Fibroblast of lung (primary cell): ENCODE results near the gene NCKAP5. TPM values are rescaled to one million over a fixed set of nuclear protein-coding genes. Genes with fewer than 3 reads are reported as not detected.
A peak's percentile ranks its signal among the peaks of the same experiment; 100 is the strongest.

ENCODE experiments used
- DNase-seq, 2 donors: peaks; one replicate each; pipeline versions ENCODE4 v3.0.0 to v3.0.0-alpha.2; 2010; ENCODE audit warnings: low read depth in 2 of 2
- H2AFZ ChIP-seq: 2 replicates; pipeline ENCODE4 v1.5.1; 2012; ENCODE audit warnings: low read length, control low read depth, inconsistent platforms
- H3K27ac ChIP-seq: 2 replicates; pipeline ENCODE4 v1.5.1; 2011; ENCODE audit warnings: low read length, control low read depth; ENCODE audit not compliant: insufficient read depth
- H3K27me3 ChIP-seq: 2 replicates; pipeline ENCODE4 v1.5.1; 2011; ENCODE audit warnings: mild to moderate bottlenecking, low read length; ENCODE audit not compliant: control insufficient read depth, insufficient read depth
- H3K36me3 ChIP-seq: 2 replicates; pipeline ENCODE4 v1.5.1; 2011; ENCODE audit warnings: low read length; ENCODE audit not compliant: control insufficient read depth, insufficient read depth
- H3K4me1 ChIP-seq: 2 replicates; pipeline ENCODE4 v1.5.1; 2011; ENCODE audit warnings: low read length; ENCODE audit not compliant: control insufficient read depth, insufficient read depth; ENCODE audit errors: extremely low read depth
- H3K4me2 ChIP-seq: 2 replicates; pipeline ENCODE4 v1.5.1; 2011; ENCODE audit warnings: low read length, control low read depth; ENCODE audit not compliant: insufficient read depth; ENCODE audit errors: extremely low read depth
- H3K4me3 ChIP-seq, 4 experiments: fragments of 200-600 bp in 1 of 4; sonication (generic) in 1 of 4; replicated peaks in 1 of 4; 2 replicates each; pipeline ENCODE4 v1.5.1; 2011 to 2016; ENCODE audit warnings: low read length in 4 of 4, low read depth in 3 of 4, mild to moderate bottlenecking in 3 of 4, control low read depth in 2 of 4, inconsistent platforms in 1 of 4, mixed read lengths in 1 of 4; ENCODE audit not compliant: insufficient read depth in 1 of 4; ENCODE audit errors: control extremely low read depth in 1 of 4
- H3K79me2 ChIP-seq: 2 replicates; pipeline ENCODE4 v1.5.1; 2012; ENCODE audit warnings: mild to moderate bottlenecking, low read length, inconsistent platforms; ENCODE audit not compliant: control insufficient read depth, insufficient read depth
- H3K9ac ChIP-seq: 2 replicates; pipeline ENCODE4 v1.5.1; 2011; ENCODE audit warnings: mild to moderate bottlenecking, low read length, control low read depth; ENCODE audit not compliant: insufficient read depth
- H3K9me3 ChIP-seq: 2 replicates; pipeline ENCODE4 v1.5.1; 2012; ENCODE audit warnings: low read depth, low read length; ENCODE audit not compliant: control insufficient read depth, insufficient read depth
- H4K20me1 ChIP-seq: 2 replicates; pipeline ENCODE4 v1.5.1; 2011; ENCODE audit warnings: low read length; ENCODE audit not compliant: control insufficient read depth, insufficient read depth; ENCODE audit errors: extremely low read depth
- CTCF ChIP-seq, 2 donors: IDR thresholded peaks in 1 of 2; conservative IDR thresholded peaks in 1 of 2; 1 replicate in 1 of 2; 2 replicates in 1 of 2; pipeline ENCODE4 v1.5.1; 2011 to 2012; ENCODE audit warnings: low read length in 2 of 2, control low read depth in 1 of 2, inconsistent platforms in 1 of 2, low read depth in 1 of 2, mild to moderate bottlenecking in 1 of 2
- EZH2 ChIP-seq: IDR thresholded peaks from 2 replicates; pipeline ENCODE4 v1.5.1; 2012; ENCODE audit warnings: low read length, control low read depth, mild to moderate bottlenecking; ENCODE audit errors: missing control alignments
- polyA plus RNA-seq, 2 donors: library from polyadenylated mRNA; depleted of rRNA in 1 of 2; stranded (reverse) in 1 of 2; unstranded in 1 of 2; fragments of >200 nt; gene quantifications; 2 replicates each; pipeline ENCODE4 v1.2.1, GENCODE V29; 2011 to 2012; ENCODE audit warnings: missing spikeins in 1 of 2
- total RNA-seq: library from RNA; depleted of rRNA; stranded (reverse); fragments of >200 nt; gene quantifications from 2 replicates; pipeline ENCODE4 v1.2.1, GENCODE V29; 2014

NCKAP5 gene
- total and polyA plus RNA-seq, 2 donors (not counting 1 experiment from before 2014, with no cell fraction given): 2.6 to 6.2 TPM

- Histone ChIP-seq H2AFZ (no peak overlapping the region), H3K4me2 (peak overlapping the region; percentile 30), H3K27me3 (no peaks in the 10 kb centered on the region), H3K27ac (no peak overlapping the region), H3K9me3 (no peaks in the 10 kb centered on the region), H3K36me3 (no peaks in the 10 kb centered on the region), H3K79me2 (no peaks in the 10 kb centered on the region), H3K4me1 (peaks cover 7% of the 10 kb centered on the region), H3K9ac (no peak overlapping the region), H4K20me1 (no peaks in the 10 kb centered on the region), H3K4me3 (no peak overlapping the region)
- TF ChIP-seq CTCF (conservative IDR thresholded peaks at IDR 0.05 in 1 of 2, IDR thresholded peaks at IDR 0.05 in 1 of 2; ENCODE audit: low read depth in 1 of 2, low read length in 2 of 2): no peak
- no peak for TF ChIP-seq EZH2
- peak; percentile 55 to 66 for DNase-seq
Measured at GRCh38 chr2:133581010-133581760, 12.9 kb upstream of the NCKAP5 start.

- peak; percentile 79 to 80 for DNase-seq
Measured at GRCh38 chr2:133579274-133579673, 11.0 kb upstream of the NCKAP5 start.

GRCh38 chr2:133576714-133577113 is 8.5 kb upstream of the NCKAP5 start:
- no peaks in the 10 kb centered on the region for H3K9me3 ChIP-seq
- no peak overlapping the region for H3K9ac ChIP-seq
- no peaks in the 10 kb centered on the region for H3K79me2 ChIP-seq
- H3K4me1 ChIP-seq: peaks cover 7% of the 10 kb centered on the region
- no peak overlapping the region for H2AFZ ChIP-seq
- H3K27ac ChIP-seq: no peak overlapping the region
- no peaks in the 10 kb centered on the region for H4K20me1 ChIP-seq
- no peak overlapping the region for H3K4me2 ChIP-seq
- no peak overlapping the region for H3K4me3 ChIP-seq
- H3K27me3 ChIP-seq: no peaks in the 10 kb centered on the region
- TF ChIP-seq EZH2: no peak
- no peak for TF ChIP-seq CTCF (conservative IDR thresholded peaks at IDR 0.05 in 1 of 2, IDR thresholded peaks at IDR 0.05 in 1 of 2; ENCODE audit: low read depth in 1 of 2, low read length in 2 of 2)
- no peaks in the 10 kb centered on the region for H3K36me3 ChIP-seq
- no peak for DNase-seq

More at GRCh38 chr2:133579274-133579673, 11.0 kb upstream of the NCKAP5 start:
- Histone ChIP-seq H3K36me3 (no peaks in the 10 kb centered on the region), H3K79me2 (no peaks in the 10 kb centered on the region), H2AFZ (no peak overlapping the region), H3K27ac (no peak overlapping the region), H3K4me2 (peak overlapping the region; percentile 11), H3K27me3 (no peaks in the 10 kb centered on the region), H4K20me1 (no peaks in the 10 kb centered on the region), H3K9ac (no peak overlapping the region), H3K4me1 (peaks cover 7% of the 10 kb centered on the region), H3K9me3 (no peaks in the 10 kb centered on the region), H3K4me3 (no peak overlapping the region)
- TF ChIP-seq EZH2 (no peak), CTCF (conservative IDR thresholded peaks at IDR 0.05 in 1 of 2, IDR thresholded peaks at IDR 0.05 in 1 of 2; ENCODE audit: low read depth in 1 of 2, low read length in 2 of 2) (no peak)
